Tongue (tissue), 2 donors: ENCODE data around the gene PIH1D1. TPM values are rescaled to one million over a fixed set of nuclear protein-coding genes. Genes with fewer than 3 reads are reported as not detected.

Experiments used
- DNase-seq: peaks from one replicate; pipeline ENCODE4 v3.0.0-alpha.2; 2015
- total RNA-seq: library from RNA; depleted of rRNA; stranded (reverse); fragments of >200 nt; gene quantifications from one replicate; pipeline ENCODE4 v1.2.3, GENCODE V29; 2014

PIH1D1 gene
- total RNA-seq, 1 donor from 2014 or later = 58.3 TPM

DNA sequence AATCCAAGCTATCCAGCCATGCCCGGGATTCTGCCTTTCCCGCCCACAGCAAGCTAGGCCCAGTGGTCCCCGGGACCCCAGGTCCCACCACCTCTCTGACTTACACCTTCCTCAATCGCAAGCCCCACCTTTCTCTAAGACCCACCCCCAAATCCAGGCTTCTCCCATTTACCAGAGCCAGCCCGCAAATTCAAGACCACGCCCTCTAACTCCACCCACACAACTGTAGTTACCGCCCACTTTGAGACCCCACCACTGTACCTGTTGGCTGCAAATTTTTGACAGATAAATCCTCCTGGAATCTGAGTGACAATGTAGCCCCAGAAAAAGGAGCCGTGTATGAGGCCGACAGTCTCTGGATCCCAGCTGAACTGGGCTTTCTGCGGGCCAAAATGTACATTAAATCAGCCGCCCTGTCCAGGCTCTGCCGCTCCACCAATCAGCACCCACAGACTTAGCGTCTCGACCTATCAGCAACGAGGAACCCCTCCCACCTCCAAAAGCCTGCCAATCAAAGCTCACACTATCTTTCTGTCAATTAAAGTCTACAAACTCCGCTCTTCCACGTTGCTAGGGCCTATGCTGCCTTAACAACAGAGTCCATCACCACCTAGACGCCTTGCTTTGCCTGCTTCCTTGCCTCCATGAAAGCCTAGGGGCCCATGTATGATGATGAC lies 16.6 kb downstream of the PIH1D1 start:
- DNase-seq = no peak

DNA sequence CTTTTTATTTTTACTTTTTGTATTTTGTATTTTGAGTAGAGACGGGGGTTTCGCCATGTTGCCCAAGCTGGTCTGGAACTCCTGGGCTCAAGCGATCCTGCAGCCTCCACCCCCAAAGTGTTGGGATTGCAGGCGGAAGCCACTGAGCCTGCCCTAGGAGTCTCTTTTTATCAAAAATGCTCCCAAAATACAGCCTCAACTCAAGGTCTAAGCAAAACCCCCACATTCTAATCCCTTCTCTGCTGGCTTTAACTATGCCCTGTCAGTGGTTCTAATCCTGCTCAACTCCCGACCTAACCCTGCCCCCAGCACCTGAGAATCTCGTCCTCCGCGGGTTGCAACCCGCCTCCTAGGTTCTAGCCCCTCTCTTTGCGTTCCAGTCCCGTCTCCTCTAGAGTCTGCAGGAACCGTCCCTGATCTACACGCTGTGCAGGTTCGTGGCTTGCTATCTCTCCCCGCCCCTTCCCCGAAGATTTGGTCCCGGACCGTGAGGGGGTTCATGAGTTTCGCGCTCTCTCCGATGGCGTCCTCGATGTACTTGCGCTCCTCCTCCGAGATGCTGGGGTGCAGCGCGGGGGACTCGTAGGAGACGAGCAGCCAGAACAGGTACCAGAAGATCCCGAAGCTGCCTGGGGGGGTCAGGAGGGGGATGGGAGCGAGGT lies 18.2 kb downstream of the PIH1D1 start:
- no peak for DNase-seq

DNA sequence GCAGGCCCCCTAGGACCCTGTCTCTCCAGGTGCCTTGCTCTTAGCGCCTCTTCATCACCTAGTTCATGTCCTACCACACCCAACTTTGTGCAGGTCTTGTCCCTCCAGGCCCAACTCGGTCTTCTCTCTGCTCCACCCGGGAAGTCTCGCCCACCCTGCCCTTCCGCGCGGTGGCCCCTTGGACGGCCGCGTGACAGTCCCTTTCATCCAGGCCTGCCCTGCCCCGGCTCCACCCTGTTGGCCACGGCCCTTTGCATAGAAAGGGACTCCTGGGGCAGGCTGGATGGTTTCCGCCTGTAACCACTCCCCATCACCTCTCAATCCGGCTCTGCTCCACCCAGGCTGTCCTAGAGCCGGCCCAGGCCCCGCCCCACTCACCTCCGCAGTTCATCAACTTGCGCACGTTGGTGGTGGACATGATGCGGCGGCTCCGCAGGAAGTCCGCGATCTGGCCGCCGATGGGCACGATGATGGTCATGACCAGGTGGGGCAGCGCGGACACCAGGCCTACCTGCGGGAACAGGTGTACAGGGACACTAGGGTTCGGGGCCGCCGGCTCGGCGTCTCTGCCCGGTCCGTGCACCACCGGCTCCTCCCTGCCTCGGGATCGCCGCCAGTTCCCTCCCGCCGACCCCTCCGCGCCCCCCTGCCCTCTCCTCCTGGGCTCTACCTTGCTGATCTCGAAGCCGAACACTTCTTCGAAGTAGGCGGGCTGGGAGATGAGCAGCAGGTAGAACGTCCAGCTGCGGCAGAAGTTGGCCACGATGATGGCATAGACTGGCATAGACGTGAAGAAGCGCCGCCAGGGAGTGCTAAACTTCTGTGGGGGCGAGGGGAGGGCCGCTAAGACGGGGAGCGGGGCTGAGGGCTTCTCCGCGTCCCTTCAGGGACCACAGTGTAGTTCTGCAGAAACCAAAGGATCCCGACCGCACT lies 19.2 kb downstream of the PIH1D1 start:
- DNase-seq = no peak

DNA sequence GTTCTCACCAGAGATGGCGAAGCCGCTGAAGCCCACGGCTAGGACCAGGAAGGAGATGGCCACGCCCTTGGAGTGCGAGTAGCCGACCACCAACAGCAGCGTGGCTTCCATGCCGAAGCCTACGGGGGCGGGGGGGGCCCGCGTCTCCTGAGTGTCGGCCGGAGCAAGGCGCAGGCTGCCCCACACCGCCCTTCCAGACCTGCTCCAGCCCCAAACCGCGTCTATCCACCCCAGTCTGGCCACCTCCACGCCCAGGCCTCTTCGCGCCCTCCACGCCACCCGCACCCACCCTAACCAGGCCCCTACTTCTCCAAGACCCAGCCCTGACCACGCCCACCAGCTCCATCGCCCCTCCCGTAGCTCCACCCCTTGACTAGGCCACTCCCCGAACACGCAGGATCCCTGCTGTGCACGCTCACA lies 20.3 kb downstream of the PIH1D1 start:
- DNase-seq = no peak

DNA sequence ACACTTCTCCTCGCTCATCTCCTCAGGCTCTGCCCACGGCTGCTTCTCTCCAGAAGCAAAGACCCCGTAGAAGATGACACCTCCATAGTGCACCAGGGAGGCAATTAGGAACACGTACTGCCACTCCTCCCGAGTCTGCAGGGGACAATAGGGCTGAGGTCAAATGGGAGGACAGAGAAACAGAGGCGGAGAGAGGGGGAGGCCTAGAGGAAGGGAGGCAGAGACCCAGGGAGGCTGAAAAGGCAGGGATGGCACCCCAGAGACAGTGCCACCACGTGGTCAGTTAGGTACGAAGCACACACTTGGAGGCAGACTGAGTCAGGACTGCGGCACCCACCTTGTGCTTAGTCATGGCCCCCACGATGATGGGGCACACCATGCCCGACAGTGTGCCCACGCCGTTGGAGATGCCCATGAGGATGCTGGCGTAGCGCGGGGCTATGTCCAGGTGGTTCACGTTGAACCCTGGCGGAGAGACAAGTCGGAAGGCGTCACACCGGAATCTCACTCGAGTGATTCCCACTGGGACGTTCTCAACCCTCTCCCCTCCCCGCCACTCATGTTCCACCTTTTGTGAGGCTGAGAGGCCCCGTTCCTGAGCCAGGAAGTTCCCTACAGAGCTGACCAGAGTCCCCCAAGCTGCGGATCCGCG lies 20.8 kb downstream of the PIH1D1 start:
- DNase-seq = no peak

DNA sequence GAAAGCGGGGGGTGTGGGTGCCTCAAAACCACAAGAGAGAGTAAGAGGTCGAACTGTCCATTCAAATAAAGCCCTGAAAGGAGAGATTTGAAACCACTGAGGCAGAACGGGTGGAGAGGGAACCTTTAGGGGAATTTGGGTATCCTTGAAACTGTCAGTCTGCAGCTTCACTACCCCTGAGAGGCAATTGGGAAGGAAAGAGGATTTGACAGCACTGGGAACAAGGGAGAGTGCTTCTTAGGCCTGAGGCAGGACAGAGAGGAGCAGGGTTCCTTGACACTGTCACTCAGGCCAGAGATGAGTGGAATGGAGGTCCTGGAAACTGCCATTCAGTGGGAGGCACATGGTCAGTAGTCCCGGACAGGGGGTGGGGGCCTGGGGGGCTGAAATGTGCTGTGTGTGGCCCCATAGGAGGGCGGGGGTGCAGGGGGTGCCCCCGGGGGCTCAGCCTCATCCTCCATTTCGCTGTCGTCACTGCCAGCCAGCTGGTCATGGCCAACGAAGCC lies 21.4 kb downstream of the PIH1D1 start:
- DNase-seq = no peak

DNA sequence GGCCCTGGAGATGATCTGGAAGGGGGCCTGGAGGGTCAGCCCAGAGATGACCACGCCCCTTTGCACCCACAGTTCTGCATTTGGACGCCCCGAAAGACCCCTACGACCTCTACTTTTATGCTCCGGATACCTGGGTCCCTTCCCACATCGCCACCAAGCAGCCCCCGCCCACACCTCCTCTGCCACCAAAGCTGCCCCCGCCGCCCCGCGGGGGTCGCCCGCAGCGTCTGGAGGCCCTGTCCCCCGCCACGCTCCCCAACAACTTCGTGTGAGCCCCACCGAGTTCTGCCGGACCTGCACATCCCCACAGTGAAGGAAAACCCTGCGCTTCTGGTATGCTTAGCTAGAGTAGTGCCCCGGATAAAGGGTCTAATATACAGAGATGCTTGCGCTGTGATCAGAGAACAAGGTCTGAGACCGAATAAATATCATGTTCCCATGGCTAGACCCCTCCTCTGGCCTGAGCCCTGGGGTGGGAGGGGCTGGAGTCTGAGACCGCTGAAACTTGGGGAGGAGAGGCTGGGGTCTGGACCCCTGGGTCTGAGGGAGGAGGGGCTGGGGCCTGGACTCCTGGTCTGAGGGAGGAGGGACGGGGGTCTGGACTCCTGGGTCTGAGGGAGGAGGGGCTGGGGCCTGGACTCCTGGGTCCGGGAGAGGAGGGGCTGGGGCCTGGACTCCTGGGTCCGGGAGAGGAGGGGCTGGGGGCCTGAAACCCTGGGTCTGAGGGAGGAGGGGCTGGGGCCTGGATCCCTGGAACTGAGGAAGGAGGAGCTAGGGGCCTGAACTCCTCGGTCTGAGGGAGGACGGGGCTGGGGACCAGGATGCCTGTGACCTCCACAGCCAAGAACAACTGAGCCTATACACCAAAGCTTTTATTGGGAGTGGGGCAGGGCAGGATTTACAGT lies 22.8 kb downstream of the PIH1D1 start:
- no peak for DNase-seq

DNA sequence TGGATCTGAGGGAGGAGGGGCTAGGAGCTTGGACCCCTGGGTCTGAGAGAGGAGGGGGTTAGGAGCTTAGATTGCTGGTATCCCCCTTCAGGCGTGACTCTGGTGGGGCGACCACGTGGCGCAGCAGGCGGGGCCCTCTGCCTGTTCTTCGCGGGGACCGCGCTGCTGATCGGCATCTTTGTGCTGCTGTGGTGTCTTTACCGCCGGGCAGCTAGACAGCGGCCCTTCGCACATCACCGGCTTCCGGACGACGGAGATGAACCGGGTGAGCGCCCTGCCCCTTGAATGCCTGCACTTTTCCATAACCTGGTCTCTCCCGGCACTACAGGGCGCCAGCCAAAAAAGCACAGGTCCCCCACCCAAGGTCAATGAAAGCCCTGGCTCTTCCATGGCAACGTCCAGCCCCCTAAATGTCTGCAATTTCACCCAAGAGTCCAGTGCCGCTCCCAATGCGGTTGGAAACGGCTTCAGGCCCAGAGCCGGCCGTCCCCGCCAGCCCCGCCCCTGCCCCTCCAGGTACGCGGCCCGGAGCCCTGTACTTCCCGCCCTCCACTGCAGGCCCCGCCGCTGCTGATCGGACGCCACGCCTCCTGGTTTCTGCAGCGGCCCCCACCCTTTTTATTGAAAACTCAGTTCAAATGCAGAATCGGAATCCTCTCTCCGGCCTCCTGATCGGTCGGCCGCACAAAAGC lies 23.6 kb downstream of the PIH1D1 start:
- DNase-seq = no peak

DNA sequence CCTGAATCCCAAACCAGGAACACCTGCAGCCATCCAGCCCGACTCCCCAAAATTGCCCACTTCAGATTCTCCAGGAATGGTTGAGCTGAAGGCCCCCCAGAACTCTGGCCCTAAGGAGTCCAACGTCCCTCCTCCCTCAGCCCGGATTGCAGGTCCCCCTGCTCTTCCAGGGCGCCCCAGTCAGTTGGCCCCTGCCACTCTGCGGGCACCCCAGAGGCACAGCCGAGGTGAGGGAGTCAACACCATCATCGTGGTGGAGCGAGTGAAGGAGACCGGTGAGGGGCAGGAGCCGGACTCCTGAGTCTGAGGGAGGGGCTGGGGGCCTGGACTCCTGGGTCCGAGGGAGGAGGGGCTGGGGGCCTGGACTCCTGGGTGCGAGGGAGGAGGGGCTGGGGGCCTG lies 24.3 kb downstream of the PIH1D1 start:
- DNase-seq = no peak

DNA sequence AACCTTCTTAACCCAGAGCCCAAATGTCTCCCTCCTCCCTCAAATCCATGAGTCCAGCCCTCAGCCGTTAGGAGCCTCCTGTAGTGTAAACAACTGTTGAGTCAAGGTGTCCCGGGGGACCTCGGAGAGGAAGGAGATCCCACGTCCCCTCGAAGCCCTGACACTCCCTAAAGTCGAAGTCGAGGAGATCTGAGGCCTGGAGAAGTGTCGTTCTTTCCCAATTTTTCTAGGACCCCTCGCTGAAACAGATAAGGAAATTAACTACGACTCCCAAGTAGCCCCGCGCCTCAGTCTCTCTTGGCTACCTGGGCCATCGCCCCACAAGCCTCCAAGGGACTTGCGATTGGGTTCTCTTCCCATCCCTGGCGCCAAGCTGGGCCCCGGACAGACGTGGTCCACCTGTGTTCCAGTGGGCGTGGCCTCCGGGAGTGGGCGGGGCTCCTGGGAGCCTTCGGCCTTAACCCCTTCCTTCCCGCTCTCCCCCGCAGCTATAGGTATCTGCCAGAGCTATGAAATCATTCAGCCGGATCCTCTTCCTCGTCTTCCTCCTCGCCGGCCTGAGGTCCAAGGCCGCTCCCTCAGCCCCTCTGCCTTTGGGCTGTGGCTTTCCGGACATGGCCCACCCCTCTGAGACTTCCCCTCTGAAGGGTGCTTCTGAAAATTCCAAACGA lies 25.6 kb downstream of the PIH1D1 start:
- DNase-seq = no peak

DNA sequence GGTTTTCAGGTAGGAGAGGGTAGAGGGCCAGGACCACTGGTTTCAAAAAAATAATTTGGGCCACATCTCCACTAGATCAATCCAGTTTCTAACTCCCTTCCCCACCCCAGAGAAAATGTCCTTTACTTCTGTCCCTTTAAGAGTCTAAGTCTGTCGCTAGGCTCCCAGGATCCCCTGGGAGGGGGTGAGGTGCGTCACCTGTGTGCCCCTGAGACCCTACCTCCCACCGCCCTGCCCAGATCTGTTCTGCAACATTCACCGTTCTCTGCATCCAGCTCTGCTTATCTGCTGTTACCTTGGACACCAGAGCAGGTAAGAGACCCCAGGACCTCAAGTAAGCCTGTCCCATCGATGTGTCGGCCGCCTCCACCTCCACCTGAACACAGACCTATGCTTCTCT lies 26.4 kb downstream of the PIH1D1 start, which contains the start of gene GFY:
GFY (plus strand) TSS at position 211 of the 400 bp plus-strand sequence. CDS start 1,043 bp downstream, outside the sequence.
- DNase-seq = no peak

DNA sequence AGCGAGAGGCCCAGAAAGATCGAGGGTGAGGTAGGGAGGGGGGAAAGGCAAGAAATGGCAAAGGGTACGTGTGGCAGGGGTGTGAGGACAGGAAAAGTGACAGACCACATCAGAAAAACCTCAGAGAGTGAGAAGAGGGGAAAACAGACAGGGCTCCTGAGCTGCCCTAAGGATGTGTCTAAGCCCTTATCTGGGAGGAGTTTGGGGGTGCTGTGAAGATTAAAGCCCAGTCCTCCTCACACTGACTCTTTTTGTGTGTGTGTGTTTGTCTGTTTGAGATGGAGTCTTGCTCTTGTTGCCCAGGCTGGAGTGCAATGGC lies 27.7 kb downstream of the PIH1D1 start:
- DNase-seq = no peak

DNA sequence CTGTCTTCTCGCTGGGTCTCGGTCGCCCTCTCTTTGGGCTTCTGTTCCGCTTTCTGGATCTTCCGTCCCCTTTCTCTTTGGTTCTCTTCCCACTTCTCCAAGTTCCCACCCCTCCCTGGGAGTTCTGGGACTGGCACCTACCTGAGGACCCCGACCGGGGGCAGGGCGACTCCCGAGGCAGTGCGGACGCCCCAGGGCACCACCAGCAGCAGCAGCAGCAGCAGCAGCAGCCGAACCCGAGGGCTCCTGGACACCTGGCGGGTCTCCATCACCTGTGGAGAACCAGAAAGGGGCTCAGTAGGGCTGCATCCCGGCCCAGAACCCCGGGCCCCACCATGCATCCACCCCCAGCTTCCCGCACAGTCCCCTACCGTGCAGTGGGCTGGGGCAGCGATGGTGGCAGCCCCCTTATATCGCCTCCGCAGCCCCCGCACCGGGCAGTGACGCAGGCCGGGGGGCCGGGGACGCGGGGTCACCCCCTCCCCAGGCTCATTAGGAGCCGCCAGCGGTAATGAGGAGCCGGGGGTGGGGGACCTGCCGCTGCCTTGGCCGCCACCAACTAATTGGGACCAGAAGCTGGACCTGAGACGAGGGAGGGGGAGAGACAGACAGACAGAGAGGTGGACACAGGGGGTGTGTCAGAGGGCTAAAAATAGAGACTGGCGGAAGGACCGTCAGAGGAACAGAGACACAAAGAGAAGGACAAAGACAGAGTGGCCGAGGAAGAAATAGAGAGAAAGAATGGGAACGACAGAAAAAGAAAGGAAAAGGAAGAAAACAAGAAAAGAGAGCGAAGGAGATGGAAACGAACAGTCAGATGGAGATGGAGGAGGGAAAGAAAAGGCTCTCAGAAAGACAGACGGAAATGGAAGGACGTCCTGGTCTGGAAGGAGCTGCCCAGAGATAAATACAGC lies 28.3 kb downstream of the PIH1D1 start, which contains the start of gene PTH2:
PTH2 (minus strand) TSS at position 371 of the 914 bp plus-strand sequence; CDS start at position 269, 102 bp downstream.
- DNase-seq = no peak

DNA sequence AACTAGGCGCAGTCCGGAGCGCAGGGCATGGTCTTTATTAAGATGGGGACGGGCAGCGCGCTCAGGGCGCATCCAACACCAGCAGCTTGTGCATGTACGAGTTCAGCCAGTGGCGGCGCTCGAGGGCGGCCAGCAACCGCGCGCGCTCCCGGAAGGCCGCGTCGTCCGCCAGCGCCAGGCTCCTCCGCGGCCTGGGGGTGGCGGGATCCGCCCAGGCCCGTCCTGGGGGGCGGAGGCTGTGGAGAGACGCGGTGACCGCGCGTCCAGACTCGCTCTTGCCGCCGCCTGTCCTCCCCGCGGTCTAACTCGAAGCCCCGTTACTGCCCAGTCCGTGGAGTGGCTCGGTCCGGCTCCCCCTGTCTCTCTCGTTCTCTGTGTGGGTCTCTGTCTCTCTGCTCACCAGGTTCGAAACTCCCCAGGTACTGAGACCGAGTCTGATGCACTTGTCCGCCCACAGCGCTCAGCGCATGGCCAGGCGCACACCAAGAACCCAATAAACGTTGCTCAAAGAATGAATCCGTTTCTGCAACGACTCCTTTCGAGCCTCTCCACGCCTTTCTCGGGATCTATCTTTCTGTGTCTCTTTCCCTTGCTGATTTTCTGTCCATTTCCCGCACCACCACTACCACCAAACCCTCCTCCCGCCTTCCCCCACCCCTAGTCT lies 29.1 kb downstream of the PIH1D1 start:
- peak; percentile 30 for DNase-seq

DNA sequence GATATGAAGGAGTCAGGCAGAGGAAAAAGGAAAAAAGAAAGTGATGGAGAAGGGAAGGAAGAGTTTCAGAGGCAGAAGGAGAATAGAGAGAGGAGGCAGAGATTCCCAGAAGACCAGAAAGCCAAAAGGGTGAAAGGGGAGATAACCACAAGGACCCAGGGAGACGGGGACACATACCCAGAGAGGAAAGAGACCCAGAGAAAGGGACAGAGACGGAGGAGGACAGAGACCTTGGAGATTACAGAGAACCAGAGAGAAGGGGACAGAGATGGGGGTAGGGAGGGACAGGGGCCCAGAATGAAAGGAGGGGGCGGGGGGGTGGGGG lies 29.8 kb downstream of the PIH1D1 start:
- DNase-seq = no peak

DNA sequence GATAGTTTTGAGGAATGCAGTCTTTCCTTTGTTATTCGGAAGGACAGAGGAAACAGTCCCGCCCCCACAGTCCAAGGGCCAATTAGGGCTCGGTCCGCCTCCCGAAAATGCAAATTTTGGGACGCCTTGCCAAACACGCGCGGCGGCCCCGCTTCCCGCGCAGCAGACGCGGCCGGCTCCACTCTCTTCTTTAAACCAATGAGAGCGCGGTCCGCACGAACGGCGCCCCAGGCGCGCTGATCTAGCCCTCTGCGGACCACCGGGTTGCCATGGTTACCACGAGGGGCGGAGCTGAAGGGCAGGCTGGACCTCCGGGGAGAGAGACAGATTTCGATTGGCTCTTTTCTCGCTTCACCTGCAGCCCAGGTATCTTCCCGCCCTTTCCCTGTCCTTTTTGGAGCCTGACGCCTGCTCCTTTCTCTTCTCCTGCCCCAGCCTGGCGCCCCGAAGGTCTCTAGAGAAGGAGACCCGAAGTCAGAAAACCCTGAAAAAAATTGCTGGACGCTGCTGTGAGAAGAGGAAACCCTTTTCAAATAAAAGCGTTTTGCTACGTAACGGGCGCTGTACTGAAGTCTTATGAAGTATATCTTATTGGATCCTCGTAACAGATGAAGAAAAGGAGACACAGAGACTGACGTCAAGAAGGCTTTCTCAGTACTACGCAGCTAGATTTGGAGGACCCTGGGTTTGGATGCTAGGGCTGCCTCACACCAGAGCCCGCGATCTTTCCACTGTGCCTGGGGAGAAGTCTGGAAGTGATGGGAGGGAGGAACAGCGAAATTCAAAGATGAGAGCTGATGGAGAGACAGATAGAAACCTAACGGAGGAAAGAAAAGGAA lies 30.4 kb downstream of the PIH1D1 start:
- DNase-seq = peak; percentile 81

DNA sequence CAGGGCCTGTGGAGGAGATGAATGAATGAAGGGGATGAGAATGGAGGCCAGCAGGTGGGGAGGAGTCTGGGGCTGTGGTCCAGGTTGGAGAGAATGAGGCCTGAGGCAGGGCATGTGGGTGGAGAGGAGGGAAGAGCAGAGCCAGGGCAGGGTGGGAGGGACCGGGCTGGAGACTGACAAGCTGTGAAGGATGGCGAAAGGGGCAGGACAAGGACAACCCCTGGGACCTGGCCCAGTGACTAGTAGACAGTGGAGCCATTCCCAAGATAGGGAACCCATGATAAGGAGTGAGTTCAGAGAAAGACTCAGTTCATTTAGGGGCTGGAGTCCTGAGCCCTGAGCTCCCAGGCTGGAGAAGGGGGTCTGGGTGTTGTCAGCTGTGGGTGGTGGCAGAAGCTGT lies 31.4 kb downstream of the PIH1D1 start:
- no peak for DNase-seq
